Ovary (tissue), 3 donors: Measurements from ENCODE around the gene TRIM32.

Experiments
- EP300 ChIP-seq: sonication (generic); formaldehyde crosslinking; IDR thresholded peaks from one replicate; pipeline ENCODE4 v1.6.1; 2017; ENCODE audit warnings: antibody characterized with exemption
- POLR2A ChIP-seq: fragments of 450-650 bp; IDR thresholded peaks from one replicate; pipeline ENCODE4 v1.6.1; 2017; ENCODE audit warnings: antibody characterized with exemption, mild to moderate bottlenecking, moderate library complexity
- TF ChIP-seq, protein P1 (sequence below), 3 donors: fragments of 450-650 bp in 2 of 3; fragments of 200-600 bp in 1 of 3; IDR thresholded peaks; one replicate each; pipeline versions ENCODE4 v1.5.1 to v1.8.0; 2016 to 2022; ENCODE audit warnings: antibody characterized with exemption in 3 of 3, mild to moderate bottlenecking in 1 of 3
- donor health status: DM: no; HTN: no; CAD: no.

DNA sequence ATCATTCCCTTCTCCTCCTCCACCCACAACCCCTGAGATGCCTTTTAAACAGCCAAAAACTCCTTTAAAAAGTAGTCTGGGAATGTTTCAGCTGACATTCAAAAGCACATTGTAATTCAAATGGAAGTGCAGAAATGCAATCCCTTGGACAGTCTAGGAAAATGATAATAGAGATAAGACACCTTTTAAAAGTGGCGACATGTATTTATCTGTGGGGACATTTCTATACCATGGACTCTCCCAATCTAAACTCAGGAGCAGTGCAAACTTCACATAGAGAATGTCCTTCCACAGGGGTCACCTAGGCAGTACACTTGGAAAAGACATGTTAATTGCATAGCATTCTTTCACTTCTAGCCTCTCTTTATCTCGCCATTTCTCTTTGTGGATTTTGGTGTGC is 33.0 kb downstream of the TRIM32 start:
- TF ChIP-seq, protein P1, sequence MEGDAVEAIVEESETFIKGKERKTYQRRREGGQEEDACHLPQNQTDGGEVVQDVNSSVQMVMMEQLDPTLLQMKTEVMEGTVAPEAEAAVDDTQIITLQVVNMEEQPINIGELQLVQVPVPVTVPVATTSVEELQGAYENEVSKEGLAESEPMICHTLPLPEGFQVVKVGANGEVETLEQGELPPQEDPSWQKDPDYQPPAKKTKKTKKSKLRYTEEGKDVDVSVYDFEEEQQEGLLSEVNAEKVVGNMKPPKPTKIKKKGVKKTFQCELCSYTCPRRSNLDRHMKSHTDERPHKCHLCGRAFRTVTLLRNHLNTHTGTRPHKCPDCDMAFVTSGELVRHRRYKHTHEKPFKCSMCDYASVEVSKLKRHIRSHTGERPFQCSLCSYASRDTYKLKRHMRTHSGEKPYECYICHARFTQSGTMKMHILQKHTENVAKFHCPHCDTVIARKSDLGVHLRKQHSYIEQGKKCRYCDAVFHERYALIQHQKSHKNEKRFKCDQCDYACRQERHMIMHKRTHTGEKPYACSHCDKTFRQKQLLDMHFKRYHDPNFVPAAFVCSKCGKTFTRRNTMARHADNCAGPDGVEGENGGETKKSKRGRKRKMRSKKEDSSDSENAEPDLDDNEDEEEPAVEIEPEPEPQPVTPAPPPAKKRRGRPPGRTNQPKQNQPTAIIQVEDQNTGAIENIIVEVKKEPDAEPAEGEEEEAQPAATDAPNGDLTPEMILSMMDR (IDR thresholded peaks at IDR 0.05) = no peak
- TF ChIP-seq POLR2A (no peak), EP300 (no peak)
